Activated naive CD8-positive, alpha-beta T cell treated with anti-CD3 and anti-CD28 coated beads, Interleukin-2, amount 10 ng/mL, durations not matched to agents 7 days and 5 days (primary cell): ENCODE data around the gene TBX5. TPM values are rescaled to one million over a fixed set of nuclear protein-coding genes. Genes with fewer than 3 reads are reported as not detected.

Experiments used
- ATAC-seq: fragments of 150-1000 bp; cut with Tn5 transposase; one replicate; pipeline ENCODE4 v1.10.0; 2021; ENCODE audit warnings: low read depth, moderate library complexity
- POLR2A ChIA-PET: fragments of 350-600 bp; sonication (Branson Sonifier 250); formaldehyde crosslinking; loops from one replicate; lab custom pipeline; 2021; ENCODE audit warnings: antibody characterized with exemption; lab: Charles Lee
- DNase-seq: peaks from one replicate; pipeline ENCODE4 v3.0.0; 2021
- H3K27ac Mint-ChIP-seq: one replicate; pipeline ENCODE4 v1.8.0; 2022; ENCODE audit warnings: mild to moderate bottlenecking, mixed read lengths
- H3K27me3 Mint-ChIP-seq: one replicate; pipeline ENCODE4 v1.8.0; 2022; ENCODE audit warnings: mild to moderate bottlenecking, moderate library complexity, mixed read lengths
- H3K36me3 Mint-ChIP-seq: one replicate; pipeline ENCODE4 v1.8.0; 2021; ENCODE audit warnings: mild to moderate bottlenecking, mixed read lengths
- H3K4me1 Mint-ChIP-seq: one replicate; pipeline ENCODE4 v1.8.0; 2021; ENCODE audit warnings: mixed read lengths
- H3K4me3 Mint-ChIP-seq: one replicate; pipeline ENCODE4 v1.8.0; 2022; ENCODE audit warnings: mild to moderate bottlenecking, moderate library complexity, mixed read lengths
- H3K9me3 Mint-ChIP-seq: one replicate; pipeline ENCODE4 v1.8.0; 2021; ENCODE audit warnings: mixed read lengths
- total RNA-seq, 2 experiments: library from RNA; stranded (reverse); gene quantifications; one replicate each; pipeline ENCODE4 v1.2.3, GENCODE V29; 2021

Gene TBX5
- total RNA-seq, 2 experiments from 2014 or later: not detected

- POLR2A ChIA-PET: no interaction called here
- Mint-ChIP-seq H3K4me3 (no peak overlapping the region), H3K27ac (peak overlapping the region; percentile 21), H3K9me3 (peaks cover 1% of the 10 kb centered on the region), H3K27me3 (peaks cover 79% of the 10 kb centered on the region), H3K4me1 (no peaks in the 10 kb centered on the region), H3K36me3 (no peaks in the 10 kb centered on the region)
- ATAC-seq (no peak), DNase-seq (no peak)
Observed at GRCh38 chr12:114441545-114441944, 35.6 kb upstream of the TBX5 start.

GRCh38 chr12:114441039-114441383 lies 35.1 kb upstream of the TBX5 start:
- Mint-ChIP-seq H3K27ac (peak overlapping the region; percentile 21), H3K4me3 (no peak overlapping the region), H3K9me3 (peaks cover 1% of the 10 kb centered on the region), H3K36me3 (no peaks in the 10 kb centered on the region), H3K27me3 (peaks cover 73% of the 10 kb centered on the region), H3K4me1 (no peaks in the 10 kb centered on the region)
- DNase-seq (no peak), ATAC-seq (no peak)
- POLR2A ChIA-PET: no interaction called here

GRCh38 chr12:114440270-114441038 lies 34.5 kb upstream of the TBX5 start:
- peak; percentile 35 for DNase-seq
- POLR2A ChIA-PET: no interaction called here
- peak overlapping the region; percentile 45 for H3K27ac Mint-ChIP-seq
- H3K4me3 Mint-ChIP-seq: no peak overlapping the region
- H3K36me3 Mint-ChIP-seq: no peaks in the 10 kb centered on the region
- H3K4me1 Mint-ChIP-seq: no peaks in the 10 kb centered on the region
- H3K9me3 Mint-ChIP-seq: peaks cover 1% of the 10 kb centered on the region
- no peak for ATAC-seq
- H3K27me3 Mint-ChIP-seq: peaks cover 69% of the 10 kb centered on the region

- peaks cover 1% of the 10 kb centered on the region for H3K9me3 Mint-ChIP-seq
- H3K4me3 Mint-ChIP-seq: no peak overlapping the region
- no peaks in the 10 kb centered on the region for H3K4me1 Mint-ChIP-seq
- no peak overlapping the region for H3K27ac Mint-ChIP-seq
- no peaks in the 10 kb centered on the region for H3K36me3 Mint-ChIP-seq
- ATAC-seq (no peak), DNase-seq (no peak)
- POLR2A ChIA-PET: no interaction called here
- H3K27me3 Mint-ChIP-seq: peaks cover 63% of the 10 kb centered on the region
Observed at GRCh38 chr12:114439817-114440216, 33.9 kb upstream of the TBX5 start.

GRCh38 chr12:114439261-114439683 lies 33.3 kb upstream of the TBX5 start:
- no peak overlapping the region for H3K27ac Mint-ChIP-seq
- peaks cover 58% of the 10 kb centered on the region for H3K27me3 Mint-ChIP-seq
- H3K36me3 Mint-ChIP-seq: no peaks in the 10 kb centered on the region
- POLR2A ChIA-PET: no interaction called here
- no peaks in the 10 kb centered on the region for H3K9me3 Mint-ChIP-seq
- H3K4me1 Mint-ChIP-seq: no peaks in the 10 kb centered on the region
- DNase-seq (no peak), ATAC-seq (no peak)
- H3K4me3 Mint-ChIP-seq: no peak overlapping the region

- Mint-ChIP-seq H3K36me3 (no peaks in the 10 kb centered on the region), H3K9me3 (no peaks in the 10 kb centered on the region), H3K27me3 (peaks cover 53% of the 10 kb centered on the region), H3K27ac (peak overlapping the region; percentile 46), H3K4me1 (no peaks in the 10 kb centered on the region), H3K4me3 (peak overlapping the region; percentile 52)
- ATAC-seq (no peak), DNase-seq (no peak)
- POLR2A ChIA-PET: no interaction called here
Observed at GRCh38 chr12:114438635-114439256, 32.8 kb upstream of the TBX5 start.

GRCh38 chr12:114434341-114434740 lies 28.4 kb upstream of the TBX5 start:
- ATAC-seq (no peak), DNase-seq (no peak)
- Mint-ChIP-seq H3K36me3 (no peaks in the 10 kb centered on the region), H3K4me1 (no peaks in the 10 kb centered on the region), H3K27ac (no peak overlapping the region), H3K9me3 (no peaks in the 10 kb centered on the region), H3K4me3 (no peak overlapping the region), H3K27me3 (peaks cover 19% of the 10 kb centered on the region)
- POLR2A ChIA-PET: no interaction called here

GRCh38 chr12:114431902-114432301 lies 26.0 kb upstream of the TBX5 start:
- Mint-ChIP-seq H3K27ac (no peak overlapping the region), H3K27me3 (peaks cover 3% of the 10 kb centered on the region), H3K36me3 (no peaks in the 10 kb centered on the region), H3K4me1 (no peaks in the 10 kb centered on the region), H3K4me3 (no peak overlapping the region), H3K9me3 (no peaks in the 10 kb centered on the region)
- ATAC-seq: no peak
- no peak for DNase-seq
- POLR2A ChIA-PET: no interaction called here

- Mint-ChIP-seq H3K4me1 (no peaks in the 10 kb centered on the region), H3K4me3 (no peak overlapping the region), H3K27ac (no peak overlapping the region), H3K36me3 (no peaks in the 10 kb centered on the region), H3K9me3 (no peaks in the 10 kb centered on the region), H3K27me3 (peaks cover 3% of the 10 kb centered on the region)
- no peak for ATAC-seq
- DNase-seq: no peak
- POLR2A ChIA-PET: no interaction called here
Observed at GRCh38 chr12:114430306-114430705, 24.4 kb upstream of the TBX5 start.

- H3K27ac Mint-ChIP-seq: no peak overlapping the region
- no peaks in the 10 kb centered on the region for H3K4me1 Mint-ChIP-seq
- H3K36me3 Mint-ChIP-seq: no peaks in the 10 kb centered on the region
- POLR2A ChIA-PET: no interaction called here
- no peak for ATAC-seq
- H3K27me3 Mint-ChIP-seq: no peaks in the 10 kb centered on the region
- no peak for DNase-seq
- no peak overlapping the region for H3K4me3 Mint-ChIP-seq
- H3K9me3 Mint-ChIP-seq: no peaks in the 10 kb centered on the region
Observed at GRCh38 chr12:114425031-114425626, 19.2 kb upstream of the TBX5 start.

GRCh38 chr12:114420944-114421335 lies 15.0 kb upstream of the TBX5 start:
- Mint-ChIP-seq H3K27me3 (peaks cover 6% of the 10 kb centered on the region), H3K4me1 (no peaks in the 10 kb centered on the region), H3K9me3 (no peaks in the 10 kb centered on the region), H3K4me3 (no peak overlapping the region), H3K36me3 (no peaks in the 10 kb centered on the region), H3K27ac (no peak overlapping the region)
- DNase-seq (no peak), ATAC-seq (no peak)
- POLR2A ChIA-PET: no interaction called here

- DNase-seq (no peak), ATAC-seq (no peak)
- Mint-ChIP-seq H3K27me3 (peaks cover 8% of the 10 kb centered on the region), H3K4me1 (no peaks in the 10 kb centered on the region), H3K36me3 (no peaks in the 10 kb centered on the region), H3K4me3 (no peak overlapping the region), H3K27ac (no peak overlapping the region), H3K9me3 (no peaks in the 10 kb centered on the region)
- POLR2A ChIA-PET: no interaction called here
Observed at GRCh38 chr12:114420182-114420943, 14.4 kb upstream of the TBX5 start.

- Mint-ChIP-seq H3K27ac (no peak overlapping the region), H3K9me3 (no peaks in the 10 kb centered on the region), H3K4me1 (no peaks in the 10 kb centered on the region), H3K4me3 (no peak overlapping the region), H3K27me3 (peaks cover 47% of the 10 kb centered on the region), H3K36me3 (no peaks in the 10 kb centered on the region)
- no peak for ATAC-seq
- DNase-seq: no peak
- POLR2A ChIA-PET: no interaction called here
Observed at GRCh38 chr12:114416028-114416427, 10.1 kb upstream of the TBX5 start.
